NT2/D1 (cell line): Measurements from ENCODE around the gene IL25.

ENCODE experiments used
- DNase-seq: peaks from one replicate; pipeline ENCODE4 v3.0.0-alpha.2; 2011; ENCODE audit warnings: low read depth, low spot score
- H3K27me3 ChIP-seq: 2 replicates; pipeline ENCODE4 v1.6.0; 2011; ENCODE audit warnings: mild to moderate bottlenecking; ENCODE audit not compliant: insufficient read length, insufficient read depth
- H3K36me3 ChIP-seq: 2 replicates; pipeline ENCODE4 v1.6.1; 2011; ENCODE audit warnings: mild to moderate bottlenecking, low read length, mixed read lengths; ENCODE audit not compliant: insufficient read depth, insufficient read length
- H3K4me1 ChIP-seq: 2 replicates; pipeline ENCODE4 v1.5.1; 2011; ENCODE audit not compliant: insufficient read depth, insufficient read length
- H3K4me3 ChIP-seq: 2 replicates; pipeline ENCODE4 v1.5.1; 2011; ENCODE audit warnings: low read depth; ENCODE audit not compliant: insufficient read length
- H3K9ac ChIP-seq: 2 replicates; pipeline ENCODE4 v1.6.0; 2011; ENCODE audit warnings: low read depth; ENCODE audit not compliant: insufficient read length
- H3K9me3 ChIP-seq: 2 replicates; pipeline ENCODE4 v1.5.1; 2011; ENCODE audit warnings: mild to moderate bottlenecking, low read length; ENCODE audit not compliant: insufficient read depth
- SUZ12 ChIP-seq: IDR thresholded peaks from 2 replicates; pipeline ENCODE4 v1.6.1; 2011; ENCODE audit not compliant: insufficient read length, insufficient read depth; ENCODE audit errors: extremely low read depth
- YY1 ChIP-seq: IDR thresholded peaks from 2 replicates; pipeline ENCODE4 v1.6.1; 2011; ENCODE audit not compliant: insufficient read length, insufficient read depth
- ZNF274 ChIP-seq: IDR thresholded peaks from 2 replicates; pipeline ENCODE4 v1.6.1; 2011; ENCODE audit warnings: mild to moderate bottlenecking, low read depth, low read length

The IL25 gene

GRCh38 chr14:23356662-23357061 lies 15.9 kb upstream of the IL25 start:
- no peak for DNase-seq
- H3K4me3 ChIP-seq = no peak overlapping the region
- TF ChIP-seq YY1 (no peak), SUZ12 (no peak), ZNF274 (no peak)
- no peak overlapping the region for H3K9ac ChIP-seq
- H3K4me1 ChIP-seq = no peaks in the 10 kb centered on the region
- H3K36me3 ChIP-seq = peaks cover 63% of the 10 kb centered on the region
- H3K27me3 ChIP-seq = peaks cover under 1% of the 10 kb centered on the region
- no peaks in the 10 kb centered on the region for H3K9me3 ChIP-seq

- DNase-seq = no peak
- no peak overlapping the region for H3K9ac ChIP-seq
- no peaks in the 10 kb centered on the region for H3K27me3 ChIP-seq
- H3K4me3 ChIP-seq = no peak overlapping the region
- no peaks in the 10 kb centered on the region for H3K4me1 ChIP-seq
- TF ChIP-seq ZNF274 = no peak
- TF ChIP-seq YY1 = no peak
- no peak for TF ChIP-seq SUZ12
- H3K36me3 ChIP-seq = peaks cover 69% of the 10 kb centered on the region
- no peaks in the 10 kb centered on the region for H3K9me3 ChIP-seq
These were observed 15.3 kb upstream of the IL25 start for GRCh38 chr14:23357261-23357660.

- Histone ChIP-seq H3K9ac (no peak overlapping the region), H3K4me1 (peaks cover under 1% of the 10 kb centered on the region), H3K36me3 (peaks cover 74% of the 10 kb centered on the region), H3K9me3 (no peaks in the 10 kb centered on the region), H3K27me3 (no peaks in the 10 kb centered on the region), H3K4me3 (no peak overlapping the region)
- TF ChIP-seq SUZ12 (no peak), ZNF274 (no peak), YY1 (no peak)
- no peak for DNase-seq
These were observed 14.6 kb upstream of the IL25 start for GRCh38 chr14:23358042-23358441.

- H3K4me3 ChIP-seq = no peak overlapping the region
- no peak for TF ChIP-seq ZNF274
- no peak for TF ChIP-seq SUZ12
- no peak for TF ChIP-seq YY1
- H3K4me1 ChIP-seq = peaks cover 7% of the 10 kb centered on the region
- H3K27me3 ChIP-seq = no peaks in the 10 kb centered on the region
- no peak for DNase-seq
- no peaks in the 10 kb centered on the region for H3K9me3 ChIP-seq
- H3K36me3 ChIP-seq = peaks cover 80% of the 10 kb centered on the region
- no peak overlapping the region for H3K9ac ChIP-seq
These were observed 13.9 kb upstream of the IL25 start for GRCh38 chr14:23358553-23359166.

- H3K36me3 ChIP-seq = peaks cover 85% of the 10 kb centered on the region
- DNase-seq = no peak
These were observed 13.4 kb upstream of the IL25 start for GRCh38 chr14:23359167-23359626.

GRCh38 chr14:23359722-23360447 lies 12.7 kb upstream of the IL25 start:
- no peaks in the 10 kb centered on the region for H3K9me3 ChIP-seq
- no peaks in the 10 kb centered on the region for H3K27me3 ChIP-seq
- peaks cover 86% of the 10 kb centered on the region for H3K36me3 ChIP-seq
- H3K9ac ChIP-seq = no peak overlapping the region
- H3K4me1 ChIP-seq = peaks cover 11% of the 10 kb centered on the region
- TF ChIP-seq ZNF274 = no peak
- no peak for TF ChIP-seq SUZ12
- TF ChIP-seq YY1 = no peak
- no peak for DNase-seq
- H3K4me3 ChIP-seq = no peak overlapping the region

More at GRCh38 chr14:23359167-23359626, 13.4 kb upstream of the IL25 start:
- Histone ChIP-seq H3K4me1 (peaks cover 11% of the 10 kb centered on the region), H3K4me3 (no peak overlapping the region), H3K9ac (no peak overlapping the region), H3K9me3 (no peaks in the 10 kb centered on the region), H3K27me3 (no peaks in the 10 kb centered on the region)
- TF ChIP-seq ZNF274 (no peak), YY1 (no peak), SUZ12 (no peak)

- peaks cover 11% of the 10 kb centered on the region for H3K4me1 ChIP-seq
- TF ChIP-seq ZNF274 (no peak), YY1 (no peak), SUZ12 (no peak)
- no peak for DNase-seq
- no peaks in the 10 kb centered on the region for H3K9me3 ChIP-seq
- no peak overlapping the region for H3K4me3 ChIP-seq
- H3K27me3 ChIP-seq = no peaks in the 10 kb centered on the region
- H3K9ac ChIP-seq = no peak overlapping the region
- peaks cover 82% of the 10 kb centered on the region for H3K36me3 ChIP-seq
These were observed 12.1 kb upstream of the IL25 start for GRCh38 chr14:23360496-23360895.
